ENCODE results near the gene SRPK2.

- no peak for TF ChIP-seq EZH2 (IDR thresholded peaks at IDR 0.05)
- TF ChIP-seq POLR2AphosphoS5 (IDR thresholded peaks at IDR 0.05; ENCODE audit: borderline replicate concordance, low read depth, low read length) = no peak
- no peak for TF ChIP-seq FOXP2 (optimal IDR thresholded peaks at IDR 0.05; ENCODE audit: control extremely low read depth, extremely low read length, insufficient read depth)
These were observed 1.2 kb upstream of the SRPK2 start for GRCh38 chr7:105389889-105390288.

Measured in SK-N-MC (cell line).